ENCODE data around the gene TCF4. TPM values are rescaled to one million over a fixed set of nuclear protein-coding genes. Genes with fewer than 3 reads are reported as not detected.

The TCF4 gene
- total and polyA plus RNA-seq, 2 donors (not counting 1 experiment from before 2014, with no cell fraction given): 68.5 to 353 TPM

GRCh38 chr18:55585920-55586561 lies 2.0 kb downstream of the TCF4 start:
- no peaks in the 10 kb centered on the region for H3K36me3 ChIP-seq (replicated peaks in 1 of 2; ENCODE audit: control extremely low read depth in 1 of 2, control insufficient read depth in 1 of 2, extremely low read depth in 1 of 2, insufficient read depth in 2 of 2, low read length in 1 of 2)
- H3K4me3 ChIP-seq (ENCODE audit: control extremely low read depth in 1 of 5, extremely low read depth in 1 of 5, insufficient read depth in 1 of 5, low read depth in 2 of 5, low read length in 4 of 5): peak overlapping the region; percentile 24 to 74 (median 42)
- DNase-seq (peak; percentile 39), ATAC-seq (ENCODE audit: low read depth) (no peak)
- POLR2A ChIA-PET: no interaction called here
- intact Hi-C loops (cut with micrococcal nuclease): loop anchor here (5.0 kb wide), 4 partner anchors 79 to 1051 kb away; partner anchors contain the start of gene TXNL1
- TF ChIP-seq CTCF (IDR thresholded peaks at IDR 0.05) (no peak), EZH2 (IDR thresholded peaks at IDR 0.05; ENCODE audit: borderline replicate concordance, insufficient read depth, low read depth, low read length, poor library complexity, severe bottlenecking) (no peak)
- no peaks in the 10 kb centered on the region for H4K20me1 ChIP-seq (ENCODE audit: control insufficient read depth, insufficient read depth, low read length, poor library complexity, severe bottlenecking)
- Mint-ChIP-seq H3K4me1 (peaks cover 46% of the 10 kb centered on the region), H3K9me3 (ENCODE audit: insufficient read depth) (no peaks in the 10 kb centered on the region), H3K27me3 (peaks cover 12% of the 10 kb centered on the region), H3K27ac (peak overlapping the region; percentile 47), H3K4me3 (peak overlapping the region; percentile 94)
- peak overlapping the region in 1 of 2 donors; percentile 58 for H3K27ac ChIP-seq (ENCODE audit: low read length in 2 of 2)
- 16% methylated on average over 2 of the region's 11 CpGs for WGBS (ENCODE audit: insufficient coverage)
- peak overlapping the region; percentile 29 for H3K9ac ChIP-seq (ENCODE audit: low read length)
- H3K4me1 ChIP-seq (ENCODE audit: control insufficient read depth in 2 of 2, insufficient read depth in 2 of 2, low read length in 2 of 2): peaks cover 20 to 21% of the 10 kb centered on the region in 2 donors
- peak overlapping the region; percentile 78 for H3K4me2 ChIP-seq (replicated peaks; ENCODE audit: low read depth, low read length, poor library complexity, severe bottlenecking)
- H2AFZ ChIP-seq (ENCODE audit: insufficient read depth, low read depth, low read length, poor library complexity, severe bottlenecking): peak overlapping the region; percentile 46
- peaks cover 0 to 6% (median 2%) of the 10 kb centered on the region in 4 experiments for H3K27me3 ChIP-seq (replicated peaks in 1 of 4; ENCODE audit: control extremely low read depth in 1 of 4, control insufficient read depth in 3 of 4, insufficient read depth in 4 of 4, low read length in 3 of 4)
- H3K9me3 ChIP-seq (ENCODE audit: control extremely low read depth in 1 of 3, control insufficient read depth in 2 of 3, insufficient read depth in 1 of 3, low read length in 2 of 3): peaks cover 0 to 4% (median 0%) of the 10 kb centered on the region in 3 donors
- CTCF ChIA-PET: no interaction called here
- peaks cover 23% of the 10 kb centered on the region for H3K79me2 ChIP-seq (ENCODE audit: control insufficient read depth, insufficient read depth, low read length)

Measured in B cell (primary cell).